Hematopoietic multipotent progenitor cell treated with erythropoietin and hydrocortisone succinate and interleukin-3 and kit ligand, for 6 days (in vitro differentiated cells): ENCODE results near the gene CFTR.
A peak's percentile ranks its signal among the peaks of the same experiment; 100 is the strongest.
"Not testable (repeated sequence)": the region's sequence is repeated elsewhere in the genome, so short reads cannot be mapped to it uniquely, and the experiment has no call there.

Source experiments
- DNase-seq: peaks from one replicate; pipeline ENCODE4 v3.0.0-alpha.2; 2015

Gene CFTR

DNA sequence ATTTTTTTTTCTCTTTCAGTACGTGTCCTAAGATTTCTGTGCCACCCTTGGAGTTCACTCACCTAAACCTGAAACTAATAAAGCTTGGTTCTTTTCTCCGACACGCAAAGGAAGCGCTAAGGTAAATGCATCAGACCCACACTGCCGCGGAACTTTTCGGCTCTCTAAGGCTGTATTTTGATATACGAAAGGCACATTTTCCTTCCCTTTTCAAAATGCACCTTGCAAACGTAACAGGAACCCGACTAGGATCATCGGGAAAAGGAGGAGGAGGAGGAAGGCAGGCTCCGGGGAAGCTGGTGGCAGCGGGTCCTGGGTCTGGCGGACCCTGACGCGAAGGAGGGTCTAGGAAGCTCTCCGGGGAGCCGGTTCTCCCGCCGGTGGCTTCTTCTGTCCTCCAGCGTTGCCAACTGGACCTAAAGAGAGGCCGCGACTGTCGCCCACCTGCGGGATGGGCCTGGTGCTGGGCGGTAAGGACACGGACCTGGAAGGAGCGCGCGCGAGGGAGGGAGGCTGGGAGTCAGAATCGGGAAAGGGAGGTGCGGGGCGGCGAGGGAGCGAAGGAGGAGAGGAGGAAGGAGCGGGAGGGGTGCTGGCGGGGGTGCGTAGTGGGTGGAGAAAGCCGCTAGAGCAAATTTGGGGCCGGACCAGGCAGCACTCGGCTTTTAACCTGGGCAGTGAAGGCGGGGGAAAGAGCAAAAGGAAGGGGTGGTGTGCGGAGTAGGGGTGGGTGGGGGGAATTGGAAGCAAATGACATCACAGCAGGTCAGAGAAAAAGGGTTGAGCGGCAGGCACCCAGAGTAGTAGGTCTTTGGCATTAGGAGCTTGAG, at the start of gene CFTR:
TSS of gene CFTR (plus strand) at position 801 of the 830 bp plus-strand sequence. CDS start 70 bp downstream, outside the sequence.
- no peak for DNase-seq

DNA sequence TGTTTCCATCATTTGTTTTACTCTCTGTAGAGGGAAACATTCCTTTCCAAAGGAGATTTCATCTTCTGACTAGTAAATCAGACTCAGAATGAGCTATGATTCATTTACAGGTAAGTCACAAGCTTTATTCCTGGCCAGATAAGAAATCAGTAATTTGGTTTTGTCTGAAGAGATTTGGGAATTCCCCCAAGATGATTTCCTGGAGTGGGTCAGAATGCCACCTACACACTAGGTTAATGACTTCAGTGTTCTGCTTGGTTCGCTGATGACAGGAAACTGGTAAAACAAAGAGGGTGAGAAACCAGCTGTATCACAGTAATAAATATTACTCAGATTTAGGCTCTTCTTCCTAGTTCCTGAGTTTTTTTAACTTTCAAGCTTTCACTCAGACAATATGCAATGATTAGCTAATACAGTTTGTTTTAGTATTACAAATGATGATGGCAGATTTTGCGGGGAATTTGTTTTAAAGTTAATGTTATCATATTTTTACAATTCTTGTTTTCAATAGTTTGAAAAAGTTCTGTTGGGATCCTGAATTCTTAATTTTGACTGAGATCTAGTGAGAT, 44.3 kb upstream of the CFTR start:
- no peak for DNase-seq

DNA sequence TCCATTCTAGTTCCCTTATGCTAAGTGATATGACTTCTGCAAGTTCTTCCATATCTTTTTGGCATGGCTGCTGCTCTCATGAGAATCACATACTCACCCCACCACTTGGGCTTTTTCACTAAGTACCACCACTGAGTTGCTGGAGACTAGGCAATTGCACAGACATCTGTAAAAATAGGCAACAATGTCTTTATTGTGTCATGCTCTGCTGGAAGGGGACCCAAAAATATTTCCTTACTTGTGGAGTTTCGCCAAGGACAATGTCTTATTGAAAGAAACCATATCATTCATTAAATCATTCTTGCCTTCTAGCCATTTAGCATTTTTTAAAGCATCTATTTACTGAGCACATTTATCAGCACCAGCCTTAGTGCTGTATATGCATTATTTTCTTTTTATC, 35.2 kb upstream of the CFTR start:
- no peak for DNase-seq

DNA sequence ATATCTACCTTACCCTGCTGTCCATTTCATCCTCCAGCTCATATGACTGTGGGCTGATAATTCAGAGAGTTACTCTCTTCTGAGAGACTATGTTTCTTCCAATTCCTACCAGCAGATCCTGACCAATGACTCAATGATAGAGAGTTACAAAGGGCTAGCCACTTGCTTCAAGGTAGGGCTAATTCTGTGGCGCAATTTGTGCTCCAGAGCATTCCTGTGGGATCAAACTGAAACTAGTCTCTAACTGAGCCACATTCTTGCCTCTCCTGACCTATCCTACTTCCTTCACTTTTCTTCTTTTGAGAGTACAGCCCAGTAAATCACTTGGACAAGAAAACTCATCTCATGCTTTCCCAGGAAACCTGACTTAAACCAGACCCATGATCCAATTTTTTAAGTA, 34.6 kb upstream of the CFTR start:
- DNase-seq = no peak

DNA sequence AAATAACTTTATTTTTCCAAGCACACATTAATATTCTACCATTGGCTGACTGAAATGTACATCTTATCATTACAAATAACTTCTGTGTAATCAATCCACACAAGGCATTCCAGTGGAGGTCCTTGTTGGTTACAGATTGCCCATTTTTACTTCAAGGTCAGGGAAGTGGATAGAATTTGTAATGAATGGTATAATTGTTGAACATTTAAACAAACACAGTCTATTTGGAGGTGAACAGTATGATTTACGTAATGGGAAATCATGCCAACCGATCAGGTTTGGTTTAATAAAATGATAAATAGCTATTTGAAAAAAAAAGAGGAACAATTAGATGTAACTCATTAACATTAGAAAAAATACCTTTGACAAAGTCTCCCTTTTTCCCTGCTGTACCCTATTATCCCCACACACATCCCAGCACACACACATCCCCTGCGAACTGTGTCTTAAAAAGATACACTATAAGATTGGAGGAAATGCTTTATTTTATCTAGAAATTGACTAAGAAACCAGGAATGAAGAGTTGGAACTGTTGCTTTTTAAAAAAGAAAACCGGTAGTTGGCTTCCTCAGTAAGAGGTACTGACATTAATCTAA, 33.5 kb upstream of the CFTR start:
- DNase-seq = no peak

DNA sequence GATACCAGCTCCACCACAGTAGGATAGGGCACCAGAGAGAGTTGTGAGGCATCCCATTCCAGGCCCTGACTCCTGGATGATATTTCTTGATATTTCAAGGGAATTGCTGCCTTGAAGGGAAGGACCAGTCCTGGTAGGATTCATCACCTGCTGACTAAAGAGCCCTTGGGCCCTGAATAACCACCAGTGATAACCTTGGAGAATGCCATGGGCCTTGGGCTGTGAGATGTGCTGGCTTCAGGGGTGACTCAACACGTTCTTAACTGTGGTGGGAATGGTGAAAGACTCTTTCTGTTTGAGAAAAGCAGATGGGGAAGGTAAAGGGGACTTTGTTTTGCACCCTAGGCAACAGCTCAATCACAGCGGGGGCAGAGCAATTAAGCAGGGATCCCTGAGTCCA, 31.2 kb upstream of the CFTR start:
- no peak for DNase-seq

DNA sequence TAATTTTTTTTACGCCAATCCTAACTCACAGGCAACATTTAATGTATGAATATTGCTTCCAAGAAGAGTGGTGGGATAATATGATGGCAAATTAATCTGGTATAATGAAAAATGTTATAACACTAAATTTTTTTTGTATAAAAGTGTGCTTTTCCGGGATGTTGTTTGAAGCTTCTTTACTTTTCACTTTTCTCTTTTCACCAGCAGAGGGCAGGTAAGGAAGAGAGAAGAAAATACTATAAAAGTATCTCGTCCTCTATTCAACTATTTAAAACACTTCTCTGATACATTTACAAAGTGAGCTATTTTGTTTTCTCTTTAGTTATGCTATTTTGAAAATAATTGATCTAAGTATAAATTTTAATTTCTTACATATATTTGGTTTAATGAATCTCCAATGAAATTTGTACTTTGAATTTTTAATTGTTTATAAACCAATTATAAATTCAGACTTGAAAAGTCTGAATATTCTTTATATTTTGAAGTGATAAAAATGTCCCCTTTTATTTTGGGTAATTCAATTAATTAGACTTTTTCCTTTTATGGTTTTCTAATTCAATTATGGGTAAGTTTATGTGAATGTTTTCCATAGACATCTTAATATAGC, 20.7 kb upstream of the CFTR start:
- DNase-seq = peak; percentile 65

DNA sequence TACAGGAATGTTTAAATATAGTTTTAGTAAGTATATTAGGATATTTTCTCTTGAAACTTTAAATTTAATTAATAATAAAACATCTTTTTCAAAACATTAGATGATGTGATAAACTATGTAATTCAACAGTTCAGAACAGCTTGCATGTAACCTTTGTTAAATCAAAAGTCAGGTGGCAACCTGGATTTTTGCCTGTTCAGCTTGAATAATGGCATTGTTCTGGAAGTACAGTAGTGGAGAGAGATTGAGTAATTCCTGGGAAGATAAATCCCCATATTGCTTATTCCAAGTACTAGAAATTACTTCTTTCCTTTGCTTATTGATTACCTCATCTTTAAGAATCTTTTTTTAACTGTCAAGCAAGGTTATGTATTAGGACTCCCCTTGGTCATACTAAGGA, 20.1 kb upstream of the CFTR start:
- no peak for DNase-seq

DNA sequence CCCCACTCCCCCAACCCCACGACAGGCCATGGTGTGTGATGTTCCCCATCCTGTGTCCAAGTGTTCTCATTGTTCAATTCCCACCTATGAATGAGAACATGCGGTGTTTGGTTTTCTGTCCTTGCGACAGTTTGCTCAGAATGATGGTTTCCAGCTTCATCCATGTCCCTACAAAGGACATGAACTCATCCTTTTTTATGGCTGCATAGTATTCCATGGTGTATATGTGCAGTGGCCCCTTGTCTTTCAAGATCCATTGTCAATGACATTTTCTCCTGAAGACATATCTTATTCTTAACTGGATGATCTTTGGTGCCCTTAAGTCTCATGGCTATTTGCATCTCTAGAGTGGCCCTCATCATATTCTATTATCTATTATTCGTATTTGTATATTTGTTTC, 19.0 kb upstream of the CFTR start:
- not testable (repeated sequence) for DNase-seq

DNA sequence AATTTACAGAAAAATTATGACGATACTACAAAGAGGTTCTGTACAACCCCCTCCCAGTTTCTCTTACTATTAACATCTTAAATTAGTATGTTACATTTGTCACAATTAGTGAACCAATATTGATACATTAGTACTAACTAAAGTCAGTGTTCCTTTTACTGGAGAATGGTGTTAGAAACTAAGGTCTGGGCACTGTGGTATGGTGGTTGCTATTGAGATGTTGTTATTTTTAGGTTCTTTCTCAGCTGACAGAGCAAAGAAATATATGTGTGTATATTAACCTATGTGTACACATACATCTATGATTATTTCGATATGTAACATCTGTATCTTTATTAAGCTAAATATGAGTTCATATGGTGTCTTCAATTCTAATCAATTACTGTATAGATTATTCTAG, 11.7 kb upstream of the CFTR start:
- DNase-seq = no peak

DNA sequence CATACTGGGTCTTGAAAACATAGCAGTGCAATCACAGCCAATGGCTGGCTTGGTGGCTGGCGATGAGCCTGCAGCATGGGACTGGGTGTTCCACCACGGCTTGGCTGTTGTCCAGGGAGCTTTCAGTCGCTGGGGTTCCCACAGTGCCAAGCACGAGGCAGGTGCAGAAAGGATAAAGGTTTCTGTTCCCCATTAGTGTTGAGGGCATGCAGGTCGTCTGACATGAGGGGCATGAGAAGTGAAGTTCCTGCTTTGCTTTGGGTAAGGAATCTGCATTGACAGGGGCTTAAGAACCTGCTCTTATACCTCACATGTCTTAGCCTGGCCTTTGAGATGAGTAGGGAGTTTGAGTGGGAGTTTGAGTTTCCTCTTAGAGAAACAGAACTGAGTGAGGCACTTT, 9.0 kb upstream of the CFTR start:
- DNase-seq = no peak

DNA sequence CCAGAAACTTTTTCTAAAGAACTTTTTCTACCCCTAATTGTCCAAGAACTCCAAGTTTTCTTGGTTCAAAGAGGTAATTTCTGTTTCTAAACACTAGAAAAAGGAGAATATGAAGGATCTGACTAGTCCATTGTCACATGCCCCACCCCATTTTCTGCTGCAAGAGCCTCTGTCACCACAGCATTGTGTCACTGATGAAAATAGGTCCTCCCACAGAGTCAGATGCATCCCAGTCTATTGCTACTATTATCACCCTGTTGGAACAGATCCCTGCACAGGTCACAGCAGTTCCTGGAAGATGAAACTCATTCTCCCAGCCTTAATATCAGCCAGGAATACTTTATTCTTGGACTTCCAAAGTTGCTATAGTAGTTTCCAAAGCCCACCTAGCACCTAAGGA, 7.5 kb upstream of the CFTR start:
- no peak for DNase-seq

DNA sequence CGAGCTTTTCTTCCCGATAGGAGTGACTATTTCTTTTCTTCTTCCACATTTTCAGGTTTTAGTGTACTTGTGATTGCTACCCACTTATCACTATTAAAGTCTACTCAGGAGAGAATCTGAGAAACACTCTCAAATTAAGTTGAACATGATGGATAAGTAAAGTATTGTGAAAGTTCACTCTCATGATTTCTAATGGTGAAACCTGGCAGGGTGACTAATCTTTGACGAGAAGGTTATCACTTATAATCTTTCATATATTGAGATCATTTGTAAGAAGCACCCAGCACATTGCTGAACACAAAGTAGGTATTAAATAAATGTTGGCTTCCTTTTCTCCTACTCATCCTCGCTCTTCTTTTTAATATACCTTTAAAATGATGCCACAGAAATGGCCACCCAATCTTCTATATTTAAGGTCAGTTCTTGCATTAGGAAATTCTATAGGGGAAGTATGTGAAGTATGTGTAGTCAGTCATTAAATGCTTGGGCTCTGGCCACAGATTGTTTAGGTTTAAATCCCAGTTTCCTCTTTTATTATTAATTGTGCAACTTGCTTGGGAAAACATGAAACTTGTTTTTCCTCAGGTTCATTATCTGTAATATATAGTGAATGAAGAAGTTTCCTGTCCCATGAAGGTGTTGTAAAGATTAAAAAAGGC, 3.1 kb upstream of the CFTR start:
- DNase-seq = no peak

DNA sequence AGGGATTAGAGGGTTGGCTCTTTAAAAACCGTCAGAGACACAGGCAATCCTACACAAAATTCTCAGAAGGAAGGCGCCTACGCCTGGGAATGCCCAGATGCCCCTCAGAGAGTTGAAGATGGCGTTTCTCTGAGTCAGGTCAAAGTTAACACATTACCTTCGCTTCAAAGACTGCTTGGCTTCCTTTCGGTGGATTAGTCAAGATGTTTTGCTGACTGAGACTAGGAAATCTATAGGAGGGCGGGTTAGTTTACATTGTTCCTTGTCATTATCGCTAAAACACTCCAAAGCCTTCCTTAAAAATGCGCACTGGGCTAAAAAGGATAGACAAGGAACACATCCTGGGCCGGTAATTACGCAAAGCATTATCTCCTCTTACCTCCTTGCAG, 995 bp upstream of the CFTR start:
- DNase-seq = no peak

DNA sequence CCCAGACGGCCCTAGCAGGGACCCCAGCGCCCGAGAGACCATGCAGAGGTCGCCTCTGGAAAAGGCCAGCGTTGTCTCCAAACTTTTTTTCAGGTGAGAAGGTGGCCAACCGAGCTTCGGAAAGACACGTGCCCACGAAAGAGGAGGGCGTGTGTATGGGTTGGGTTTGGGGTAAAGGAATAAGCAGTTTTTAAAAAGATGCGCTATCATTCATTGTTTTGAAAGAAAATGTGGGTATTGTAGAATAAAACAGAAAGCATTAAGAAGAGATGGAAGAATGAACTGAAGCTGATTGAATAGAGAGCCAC, 184 bp downstream of the CFTR start:
- DNase-seq = no peak

DNA sequence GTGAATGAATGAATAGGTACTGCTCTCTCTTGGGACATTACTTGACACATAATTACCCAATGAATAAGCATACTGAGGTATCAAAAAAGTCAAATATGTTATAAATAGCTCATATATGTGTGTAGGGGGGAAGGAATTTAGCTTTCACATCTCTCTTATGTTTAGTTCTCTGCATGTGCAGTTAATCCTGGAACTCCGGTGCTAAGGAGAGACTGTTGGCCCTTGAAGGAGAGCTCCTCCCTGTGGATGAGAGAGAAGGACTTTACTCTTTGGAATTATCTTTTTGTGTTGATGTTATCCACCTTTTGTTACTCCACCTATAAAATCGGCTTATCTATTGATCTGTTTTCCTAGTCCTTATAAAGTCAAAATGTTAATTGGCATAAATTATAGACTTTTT, 1.2 kb downstream of the CFTR start:
- no peak for DNase-seq

DNA sequence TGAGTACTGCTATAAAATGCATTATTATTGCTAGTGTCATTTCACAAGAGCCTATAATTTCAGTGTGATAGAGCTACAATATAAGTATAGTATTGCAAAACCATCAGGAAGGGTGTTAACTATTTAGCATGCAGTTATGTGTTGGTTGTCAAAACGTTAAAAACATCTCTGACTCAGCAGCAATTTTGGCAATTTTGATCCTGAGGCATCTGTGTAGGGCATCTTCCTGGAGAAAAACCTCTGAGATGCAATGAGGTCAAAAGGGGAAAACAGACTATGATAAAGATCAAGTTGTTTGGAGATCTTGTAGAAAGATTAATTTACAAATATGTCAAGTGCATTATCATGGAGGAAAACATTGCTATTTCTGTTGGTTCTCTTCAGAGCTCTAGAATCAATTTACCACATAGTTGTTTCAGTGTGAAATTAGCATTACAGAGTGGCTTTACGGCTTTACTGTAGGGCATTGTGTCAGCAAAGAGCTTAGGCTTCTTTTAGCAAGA, 5.3 kb downstream of the CFTR start:
- DNase-seq = no peak

DNA sequence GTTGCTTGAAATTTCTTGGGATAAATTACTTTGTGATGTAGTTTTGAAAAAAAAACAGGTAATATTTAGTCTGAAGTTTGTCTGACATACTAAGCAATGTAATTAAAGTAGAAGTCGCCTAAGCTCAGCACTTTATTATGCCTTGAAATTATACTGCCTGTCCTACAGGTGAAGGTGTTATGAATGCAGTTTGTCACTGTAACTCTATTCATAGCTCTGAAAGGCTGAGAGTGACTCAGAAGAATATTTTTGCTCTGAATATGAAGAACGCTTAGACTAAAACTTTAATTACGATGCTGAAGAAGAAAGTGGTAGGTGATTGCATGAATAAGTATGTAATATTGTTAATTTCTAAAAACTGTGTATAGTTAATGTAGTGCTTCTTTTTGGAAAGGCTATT, 9.2 kb downstream of the CFTR start:
- no peak for DNase-seq

DNA sequence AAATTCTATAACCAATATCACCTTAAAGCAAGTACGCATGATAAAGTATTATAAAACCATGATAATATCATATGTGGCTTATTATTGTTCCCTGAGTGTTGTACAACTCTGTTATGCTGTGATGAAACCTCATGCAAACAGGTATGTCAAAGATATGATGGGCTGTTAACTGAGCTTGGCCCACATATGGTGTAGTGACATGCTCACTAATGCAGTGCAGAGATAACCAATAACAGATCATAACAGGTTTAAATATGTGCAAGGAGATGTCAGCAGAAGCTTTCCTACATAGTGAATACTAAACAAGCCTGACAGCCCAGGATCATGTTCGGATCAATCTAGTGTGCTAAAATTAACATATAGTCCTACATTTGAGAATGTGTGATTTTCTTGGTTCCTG, 9.6 kb downstream of the CFTR start:
- no peak for DNase-seq

DNA sequence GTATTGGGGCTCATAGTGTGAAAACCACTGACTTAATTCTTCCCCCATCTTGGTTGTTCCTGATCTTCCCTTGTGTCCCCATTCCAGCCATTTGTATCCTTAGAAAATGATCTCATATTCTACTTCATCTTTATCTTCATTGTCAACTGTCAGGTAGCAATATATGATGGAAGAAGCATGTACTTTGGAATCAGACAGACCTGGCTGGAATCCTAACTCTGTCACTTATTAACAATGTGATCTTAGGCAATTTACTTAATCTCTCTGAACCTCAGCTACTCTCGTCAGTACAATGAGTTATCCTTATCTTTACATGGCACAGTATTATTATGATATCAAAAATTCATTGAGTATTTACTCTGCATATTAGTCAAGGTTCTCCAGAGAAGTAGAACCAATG, 10.1 kb downstream of the CFTR start:
- no peak for DNase-seq

DNA sequence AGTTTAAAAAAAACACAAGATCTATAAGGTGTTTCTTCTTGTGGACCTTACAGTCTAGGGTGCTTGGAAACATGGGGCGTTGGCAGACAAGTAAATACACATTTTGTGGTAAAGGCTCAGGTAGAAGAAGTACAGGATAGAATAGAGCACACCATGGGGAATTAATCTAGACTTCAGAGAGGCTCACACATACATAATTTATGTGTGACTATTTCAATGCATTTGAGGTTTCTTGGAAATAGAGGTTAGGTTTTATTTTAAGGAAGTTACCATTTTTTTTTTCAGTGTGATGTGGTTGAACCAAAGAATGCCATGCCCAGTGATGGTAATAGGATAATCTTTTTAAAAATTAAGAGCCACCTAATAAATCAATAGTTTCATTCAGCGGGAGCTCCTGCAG, 12.8 kb downstream of the CFTR start:
- no peak for DNase-seq

DNA sequence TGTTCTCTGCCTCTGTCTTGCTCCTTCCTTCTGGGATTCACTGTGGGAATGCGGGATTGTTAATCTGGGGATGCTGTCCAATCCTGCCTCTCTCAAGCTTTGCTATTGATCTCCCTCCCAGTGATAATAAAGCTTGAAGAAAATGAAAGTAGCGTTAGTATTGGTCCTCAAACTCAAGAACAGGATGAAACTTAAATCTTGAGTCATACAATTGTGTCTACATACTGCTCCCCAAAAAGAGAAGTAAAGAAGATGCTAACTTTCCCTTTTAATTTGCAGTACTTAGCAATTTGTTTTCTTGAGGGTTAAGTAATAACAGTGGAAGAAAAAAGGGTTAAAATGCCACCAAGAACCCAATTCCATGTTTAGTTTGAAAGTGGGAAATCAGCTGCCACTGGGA, 13.6 kb downstream of the CFTR start:
- DNase-seq = no peak

DNA sequence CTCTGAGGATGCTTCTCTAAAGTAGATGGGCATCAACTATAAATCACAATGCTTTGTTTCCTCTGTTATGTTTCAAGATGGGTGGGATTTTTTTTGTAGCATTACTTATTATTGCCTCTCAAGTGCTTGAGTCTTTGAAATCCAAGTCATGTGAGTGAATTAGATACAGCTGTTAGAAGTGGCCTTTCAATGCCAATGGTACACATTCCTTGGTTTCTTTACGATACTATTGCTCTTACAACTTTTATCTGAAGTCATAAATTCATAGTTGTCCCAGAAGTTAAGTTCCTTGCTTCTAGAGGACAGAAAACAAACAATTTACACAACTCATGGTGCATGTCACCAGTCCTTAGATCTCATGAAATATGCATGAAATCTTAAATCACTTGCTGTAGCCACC, 15.5 kb downstream of the CFTR start:
- DNase-seq = no peak

DNA sequence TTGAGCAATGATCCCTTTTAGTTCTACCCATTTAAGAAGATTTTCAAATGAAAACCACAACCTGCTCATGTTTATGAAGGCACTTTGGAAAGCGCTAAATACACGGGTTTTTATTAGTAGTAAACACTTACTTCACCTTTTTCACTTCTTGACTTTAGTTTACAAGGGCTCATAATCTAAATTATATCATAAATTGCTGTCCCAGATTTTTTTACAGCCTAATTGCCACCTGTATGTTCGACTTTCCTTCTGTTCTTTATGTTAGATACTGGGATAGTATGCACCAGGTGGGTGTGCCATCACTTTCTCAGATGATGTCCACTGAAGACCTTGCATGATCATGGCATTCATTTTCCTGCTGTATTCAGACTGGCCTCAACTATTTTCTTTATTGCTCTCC, 22.5 kb downstream of the CFTR start:
- no peak for DNase-seq
